ENCODE measurements around the gene MAPK1.

Gene MAPK1

GRCh38 chr22:21759646-21760376, 107.6 kb downstream of the MAPK1 start:
- POLR2A ChIA-PET: interaction anchor here (1.8 kb wide), 1 partner anchor 24 kb away, joined by 12 read pairs; the partner anchor contains the start of gene YPEL1
- Histone ChIP-seq H3K4me3 (ENCODE audit: low read depth, low read length) (no peak overlapping the region), H3K27ac (ENCODE audit: extremely low read depth, low read depth, low read length) (no peak overlapping the region), H3K9me3 (ENCODE audit: control insufficient read depth, insufficient read depth, low read depth, low read length) (no peaks in the 10 kb centered on the region), H3K36me3 (ENCODE audit: control insufficient read depth in 2 of 2, insufficient read depth in 1 of 2, low read length in 2 of 2) (peaks cover 0 to 67% of the 10 kb centered on the region in 2 experiments; a peak in 1 of 3 replicates), H3K4me1 (ENCODE audit: control insufficient read depth, insufficient read depth, low read length) (0 out of 2 replicates have a peak, but pooled peaks cover 3% of the 10 kb centered on the region)
- CTCF ChIA-PET: interaction anchor here (0.6 kb wide), 1 partner anchor 448 kb away, joined by 4 read pairs; no protein-coding TSS in a partner anchor
- no peak for TF ChIP-seq SP2 (tag by site-specific recombination; IDR thresholded peaks at IDR 0.05)
- no peak for TF ChIP-seq ZNF670 (tag by site-specific recombination; IDR thresholded peaks at IDR 0.05; ENCODE audit: low read depth)
- no peak for TF ChIP-seq ZNF146 (tag by site-specific recombination; IDR thresholded peaks at IDR 0.05)
- no peak for TF ChIP-seq ZBTB21 (tag by site-specific recombination; IDR thresholded peaks at IDR 0.05)
- no peak for TF ChIP-seq ZNF645 (tag by site-specific recombination; IDR thresholded peaks at IDR 0.05)
- no peak for TF ChIP-seq BCL11B (tag by site-specific recombination; IDR thresholded peaks at IDR 0.05; ENCODE audit: low read depth)
- TF ChIP-seq BCL6B (tag by site-specific recombination; IDR thresholded peaks at IDR 0.05): no peak
- TF ChIP-seq ZNF416 (tag by site-specific recombination; IDR thresholded peaks at IDR 0.05): no peak
- no peak for TF ChIP-seq SP3 (tag by site-specific recombination; IDR thresholded peaks at IDR 0.05)
- TF ChIP-seq ZNF18 (tag by site-specific recombination; IDR thresholded peaks at IDR 0.05): no peak
- TF ChIP-seq ZNF623 (tag by site-specific recombination; IDR thresholded peaks at IDR 0.05): no peak
- no peak for TF ChIP-seq ZNF211 (tag by site-specific recombination; IDR thresholded peaks at IDR 0.05; ENCODE audit: low read depth)
- no peak for TF ChIP-seq ZNF391 (tag by site-specific recombination; IDR thresholded peaks at IDR 0.05; ENCODE audit: borderline replicate concordance, low read depth)
- TF ChIP-seq ZNF600 (tag by site-specific recombination; IDR thresholded peaks at IDR 0.05): no peak
- TF ChIP-seq REPIN1 (tag by site-specific recombination; IDR thresholded peaks at IDR 0.05; ENCODE audit: low read depth): no peak
- no peak for TF ChIP-seq OSR2 (tag by site-specific recombination; IDR thresholded peaks at IDR 0.05)
- no peak for TF ChIP-seq BCL11A (tag by site-specific recombination; IDR thresholded peaks at IDR 0.05; ENCODE audit: low read depth)

- ChIA-PET POLR2A (no interaction called here), CTCF (interaction anchor here (0.6 kb wide), 1 partner anchor 449 kb away, joined by 4 read pairs; no protein-coding TSS in a partner anchor)
- TF ChIP-seq HOXC10 (CRISPR knock-in tag; IDR thresholded peaks at IDR 0.05): no peak
- no peak for TF ChIP-seq ZXDB (tag by site-specific recombination; IDR thresholded peaks at IDR 0.05)
- TF ChIP-seq KLF7 (tag by site-specific recombination; IDR thresholded peaks at IDR 0.05; ENCODE audit: borderline replicate concordance): no peak
- TF ChIP-seq SALL2 (tag by site-specific recombination; IDR thresholded peaks at IDR 0.05; ENCODE audit: borderline replicate concordance): no peak
- no peak for TF ChIP-seq GLIS1 (tag by site-specific recombination; IDR thresholded peaks at IDR 0.05)
- no peak for TF ChIP-seq ZNF513 (tag by site-specific recombination; IDR thresholded peaks at IDR 0.05)
- no peak for TF ChIP-seq ZNF549 (tag by site-specific recombination; IDR thresholded peaks at IDR 0.05)
- no peak for TF ChIP-seq OVOL3 (tag by site-specific recombination; IDR thresholded peaks at IDR 0.05)
- TF ChIP-seq ZNF280C (tag by site-specific recombination; IDR thresholded peaks at IDR 0.05): no peak
- no peak for TF ChIP-seq ZSCAN23 (tag by site-specific recombination; IDR thresholded peaks at IDR 0.05)
- peaks cover 0 to 60% of the 10 kb centered on the region in 2 experiments; a peak in 1 of 3 replicates for H3K36me3 ChIP-seq (ENCODE audit: control insufficient read depth in 2 of 2, insufficient read depth in 1 of 2, low read length in 2 of 2)
- H3K4me3 ChIP-seq (ENCODE audit: low read depth, low read length): no peak overlapping the region
- H3K9me3 ChIP-seq (ENCODE audit: control insufficient read depth, insufficient read depth, low read depth, low read length): no peaks in the 10 kb centered on the region
- 0 out of 2 replicates have a peak, but pooled peaks cover 3% of the 10 kb centered on the region for H3K4me1 ChIP-seq (ENCODE audit: control insufficient read depth, insufficient read depth, low read length)
- no peak overlapping the region for H3K27ac ChIP-seq (ENCODE audit: extremely low read depth, low read depth, low read length)
Observed at GRCh38 chr22:21759093-21759492, 108.4 kb downstream of the MAPK1 start.

All from HEK293 (cell line).